ENCODE data around the gene ACTN4.
A peak's percentile ranks its signal among the peaks of the same experiment; 100 is the strongest.

ACTN4 gene

DNA sequence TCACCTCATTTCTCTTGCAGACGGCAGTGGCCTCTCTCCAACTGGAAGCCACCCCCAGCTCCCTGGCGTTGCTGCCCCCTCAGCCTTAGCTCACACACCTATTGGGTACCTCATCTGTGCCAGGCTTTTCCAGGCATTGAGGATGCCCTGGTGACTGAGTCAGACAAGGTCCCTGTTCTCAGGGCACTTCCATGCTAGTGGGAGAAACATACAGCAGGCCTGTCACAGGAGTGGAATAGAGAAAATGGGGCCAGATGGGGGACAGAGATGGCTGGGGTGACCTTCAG, 62.9 kb downstream of the ACTN4 start:
- no peak for DNase-seq

DNA sequence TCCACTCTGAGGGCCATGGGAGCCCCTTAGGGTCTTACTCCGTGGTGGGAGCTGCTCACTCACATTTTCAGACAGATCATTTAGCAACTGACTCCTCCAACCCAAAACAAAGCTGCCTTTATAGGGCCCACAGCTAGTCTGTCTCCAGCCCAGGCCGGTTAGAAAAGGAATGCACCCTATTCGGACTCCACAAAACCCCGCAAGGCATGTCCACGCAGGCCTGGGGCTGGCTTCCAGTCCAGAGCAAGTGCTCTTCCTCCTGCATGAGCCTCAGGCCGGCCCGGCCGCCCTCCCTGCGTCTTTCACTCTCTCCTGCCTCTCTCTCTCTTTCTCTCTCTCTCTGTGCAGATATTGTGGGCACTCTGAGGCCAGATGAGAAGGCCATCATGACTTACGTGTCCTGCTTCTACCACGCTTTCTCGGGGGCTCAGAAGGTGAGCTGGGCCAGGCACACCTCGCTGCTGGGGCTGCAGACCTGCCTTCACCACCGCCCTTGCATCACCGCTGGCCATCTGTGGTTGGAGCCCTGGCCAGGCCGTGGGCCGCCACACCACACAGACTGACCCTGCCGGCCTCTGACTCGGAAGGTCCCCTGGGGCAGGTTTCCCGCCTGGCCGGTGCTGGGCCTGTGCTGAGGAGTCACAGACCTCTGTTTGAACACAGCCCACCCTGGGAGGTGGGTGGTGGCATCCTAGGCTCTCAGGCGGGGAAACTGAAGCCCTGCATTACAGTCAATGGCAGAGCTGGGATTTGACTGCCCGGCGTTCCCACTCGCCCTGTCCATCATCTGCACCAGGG, 63.7 kb downstream of the ACTN4 start:
- no peak for DNase-seq

DNA sequence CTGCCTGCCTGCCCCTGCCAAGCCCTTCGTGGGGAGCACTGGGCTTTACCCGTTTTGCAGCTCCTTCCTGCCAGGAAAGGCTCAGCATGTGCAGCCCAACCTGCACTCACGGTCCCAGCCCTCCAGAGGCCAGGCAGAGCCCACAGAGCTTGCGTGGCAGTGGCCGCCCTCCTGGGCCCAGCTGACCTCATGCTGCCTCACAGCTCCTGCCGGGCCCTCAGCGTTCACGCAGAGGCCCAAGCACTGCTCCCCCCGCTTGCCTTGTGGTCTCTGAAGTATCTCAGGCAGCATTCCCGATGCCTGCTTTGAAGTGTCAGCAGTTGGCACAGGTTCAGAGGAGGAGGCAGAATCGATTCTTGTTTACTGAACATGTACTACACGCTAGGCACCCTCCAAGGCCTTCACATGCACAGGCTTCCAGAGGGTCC, 64.3 kb downstream of the ACTN4 start:
- peak; percentile 89 for DNase-seq

DNA sequence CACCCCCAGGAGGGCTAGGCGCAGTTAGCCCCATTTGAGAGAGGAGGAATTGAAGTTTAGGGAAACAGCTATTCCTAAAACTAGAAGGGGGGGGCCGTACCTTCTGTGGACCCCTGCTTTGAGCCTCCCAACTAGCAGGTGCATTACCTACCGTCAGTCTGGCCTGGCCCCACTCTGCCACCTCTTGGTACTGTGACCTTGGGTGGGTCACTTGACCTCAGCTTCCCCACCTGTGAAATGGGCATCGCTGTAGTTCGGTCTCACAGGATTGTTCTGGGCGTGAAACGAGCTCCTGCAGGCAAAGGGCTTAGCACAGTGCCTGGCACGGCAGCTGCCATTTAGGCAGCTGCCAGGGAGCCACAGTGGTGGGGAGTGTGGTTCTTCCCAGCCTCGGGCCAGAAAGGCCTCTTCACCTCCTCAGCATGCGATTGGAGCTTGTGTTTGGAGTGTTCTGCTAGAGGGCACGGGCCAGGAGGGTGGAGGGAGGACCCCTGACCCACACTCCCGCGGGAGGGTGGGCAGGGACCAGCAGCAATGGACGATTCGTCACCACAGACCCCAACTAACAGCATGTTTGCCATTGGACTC, 64.8 kb downstream of the ACTN4 start:
- DNase-seq, result no peak

DNA sequence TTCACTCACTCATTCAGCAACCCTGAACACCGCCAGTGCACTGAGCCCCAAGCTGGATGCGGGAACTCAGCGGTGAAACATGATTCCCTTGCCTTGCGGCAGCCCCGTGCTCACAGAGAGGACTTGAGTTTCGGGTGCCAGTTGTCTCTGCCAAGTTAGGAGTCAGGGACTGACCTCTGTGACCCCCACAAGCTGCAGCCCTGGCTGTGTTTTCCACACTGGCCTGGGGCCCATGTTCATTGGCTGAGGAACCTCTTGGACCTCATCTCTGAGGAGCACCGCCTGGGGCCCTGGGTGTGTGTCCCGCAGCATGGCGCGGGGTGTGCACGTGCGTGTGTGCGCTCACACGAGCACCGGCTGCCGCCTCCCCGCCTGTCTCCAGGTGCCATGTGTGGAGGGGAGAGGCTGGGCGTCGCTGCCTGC, 65.8 kb downstream of the ACTN4 start:
- no peak for DNase-seq

DNA sequence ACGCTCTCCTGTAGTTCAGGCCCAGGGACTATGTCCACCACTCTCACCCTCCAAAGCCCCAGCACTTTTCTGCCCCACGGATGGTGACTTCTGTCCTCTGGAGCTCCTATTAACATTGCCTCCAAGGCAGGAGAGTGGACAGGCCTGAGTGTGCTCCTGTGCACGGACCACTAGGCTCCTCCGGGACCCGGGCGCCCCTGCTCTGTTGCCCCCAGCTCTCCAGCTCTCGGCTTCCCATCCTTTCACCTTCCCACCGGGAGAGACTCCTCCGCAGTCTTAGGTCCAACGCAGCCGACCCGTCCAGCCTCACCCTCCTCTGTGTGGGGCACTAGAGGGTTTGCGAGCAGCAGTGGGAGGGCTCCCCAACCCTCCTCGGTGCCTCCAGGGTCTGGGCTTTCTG, 66.4 kb downstream of the ACTN4 start:
- no peak for DNase-seq

DNA sequence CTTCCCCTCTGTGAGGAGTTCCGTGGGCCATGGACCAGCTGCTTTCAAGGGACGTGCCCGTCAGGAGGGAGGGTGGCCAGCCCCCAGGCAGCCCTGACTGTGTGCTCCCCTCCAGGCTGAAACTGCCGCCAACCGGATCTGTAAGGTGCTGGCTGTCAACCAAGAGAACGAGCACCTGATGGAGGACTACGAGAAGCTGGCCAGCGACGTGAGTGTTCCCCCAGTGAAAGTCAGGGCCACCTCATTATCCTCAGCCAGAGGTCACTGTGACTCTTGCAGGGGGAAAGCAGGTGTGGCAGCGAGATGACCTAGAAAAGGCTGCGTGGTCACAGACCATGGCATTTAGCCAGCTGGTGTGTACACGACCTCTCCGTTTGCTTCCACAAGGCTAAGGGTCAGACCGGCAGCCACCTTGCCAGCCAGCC, 66.9 kb downstream of the ACTN4 start:
- no peak for DNase-seq

DNA sequence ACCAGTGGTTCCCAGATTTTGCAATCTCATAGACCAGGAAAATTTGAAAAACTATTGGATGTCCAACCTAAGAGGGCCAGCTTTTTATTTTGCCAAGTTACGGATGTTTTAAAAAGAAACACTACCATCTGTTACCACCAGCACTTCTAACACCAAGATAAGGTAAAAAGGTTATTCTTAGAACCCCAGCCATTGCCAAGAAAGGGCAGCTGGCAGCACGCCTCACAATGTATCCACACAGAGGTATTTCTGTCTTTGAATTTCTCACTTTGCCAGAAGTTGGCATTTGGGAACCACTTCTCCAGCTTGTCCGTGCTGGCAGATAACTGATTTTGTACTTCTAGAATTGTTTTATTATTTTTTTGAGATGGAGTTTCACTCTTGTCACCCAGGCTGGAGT, 68.1 kb downstream of the ACTN4 start:
- DNase-seq, result no peak

DNA sequence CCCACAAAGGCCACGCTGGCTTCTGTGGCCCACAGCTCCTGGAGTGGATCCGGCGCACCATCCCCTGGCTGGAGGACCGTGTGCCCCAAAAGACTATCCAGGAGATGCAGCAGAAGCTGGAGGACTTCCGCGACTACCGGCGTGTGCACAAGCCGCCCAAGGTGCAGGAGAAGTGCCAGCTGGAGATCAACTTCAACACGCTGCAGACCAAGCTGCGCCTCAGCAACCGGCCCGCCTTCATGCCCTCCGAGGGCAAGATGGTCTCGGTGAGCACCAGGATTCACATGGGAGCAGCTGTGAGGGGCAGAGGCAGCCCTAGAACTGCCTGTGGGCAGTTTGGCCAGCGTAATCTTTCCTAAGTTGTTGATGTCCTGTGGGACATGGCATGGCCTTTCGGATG, 69.6 kb downstream of the ACTN4 start:
- no peak for DNase-seq

DNA sequence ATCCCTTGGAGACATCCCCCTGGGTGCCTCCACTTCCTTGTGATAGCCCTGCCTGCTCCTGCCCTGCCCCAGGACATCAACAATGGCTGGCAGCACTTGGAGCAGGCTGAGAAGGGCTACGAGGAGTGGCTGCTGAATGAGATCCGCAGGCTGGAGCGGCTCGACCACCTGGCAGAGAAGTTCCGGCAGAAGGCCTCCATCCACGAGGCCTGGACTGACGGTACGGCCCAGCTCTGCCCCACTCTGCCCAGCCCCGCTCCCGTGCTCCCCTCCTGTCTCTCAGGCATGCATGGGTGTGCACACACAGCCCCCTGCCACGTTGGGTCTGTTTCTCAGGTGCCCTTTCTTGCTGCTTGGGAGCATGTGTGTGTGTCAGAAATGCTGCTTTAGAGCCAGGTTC, 70.4 kb downstream of the ACTN4 start:
- no peak for DNase-seq

DNA sequence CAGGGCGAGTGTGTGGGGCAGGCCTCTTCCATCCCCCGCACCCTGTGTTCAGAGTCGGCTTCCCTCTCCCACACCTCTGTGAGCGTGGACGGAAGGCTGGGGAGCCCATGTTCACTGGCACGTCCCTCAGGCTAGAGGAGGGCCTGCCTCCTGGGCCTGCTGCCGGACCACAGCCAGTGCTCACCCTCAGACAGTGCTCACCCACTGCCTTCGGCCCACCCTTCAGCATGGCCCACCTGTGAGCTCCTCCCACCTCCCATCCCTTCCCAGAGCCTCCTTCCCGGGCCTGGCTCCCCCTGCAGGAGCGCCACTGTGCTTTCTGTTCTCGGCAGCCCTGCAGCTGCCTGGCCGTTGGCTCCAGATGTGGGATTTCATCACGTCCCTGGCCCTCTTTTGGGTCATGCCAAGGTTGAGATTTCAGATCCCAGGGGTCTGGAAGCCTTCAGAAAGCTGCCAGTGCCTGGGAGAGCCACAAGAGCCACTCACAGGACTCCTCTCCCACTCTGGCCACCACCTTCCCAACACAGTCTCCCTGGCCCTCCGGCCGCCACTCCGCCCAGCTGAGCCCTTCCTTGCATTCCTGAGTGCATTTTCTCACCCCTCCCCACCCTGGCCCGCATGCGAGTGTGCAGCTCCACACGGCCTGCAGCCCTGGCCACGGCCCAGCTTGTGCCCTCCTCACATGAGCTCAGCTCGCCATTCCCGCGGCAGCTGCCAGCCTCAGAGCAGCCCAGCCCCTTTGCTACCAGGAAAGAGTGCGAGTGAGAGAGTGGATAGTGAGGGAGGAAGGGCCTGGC, 71.5 kb downstream of the ACTN4 start:
- DNase-seq, result peak; percentile 35

DNA sequence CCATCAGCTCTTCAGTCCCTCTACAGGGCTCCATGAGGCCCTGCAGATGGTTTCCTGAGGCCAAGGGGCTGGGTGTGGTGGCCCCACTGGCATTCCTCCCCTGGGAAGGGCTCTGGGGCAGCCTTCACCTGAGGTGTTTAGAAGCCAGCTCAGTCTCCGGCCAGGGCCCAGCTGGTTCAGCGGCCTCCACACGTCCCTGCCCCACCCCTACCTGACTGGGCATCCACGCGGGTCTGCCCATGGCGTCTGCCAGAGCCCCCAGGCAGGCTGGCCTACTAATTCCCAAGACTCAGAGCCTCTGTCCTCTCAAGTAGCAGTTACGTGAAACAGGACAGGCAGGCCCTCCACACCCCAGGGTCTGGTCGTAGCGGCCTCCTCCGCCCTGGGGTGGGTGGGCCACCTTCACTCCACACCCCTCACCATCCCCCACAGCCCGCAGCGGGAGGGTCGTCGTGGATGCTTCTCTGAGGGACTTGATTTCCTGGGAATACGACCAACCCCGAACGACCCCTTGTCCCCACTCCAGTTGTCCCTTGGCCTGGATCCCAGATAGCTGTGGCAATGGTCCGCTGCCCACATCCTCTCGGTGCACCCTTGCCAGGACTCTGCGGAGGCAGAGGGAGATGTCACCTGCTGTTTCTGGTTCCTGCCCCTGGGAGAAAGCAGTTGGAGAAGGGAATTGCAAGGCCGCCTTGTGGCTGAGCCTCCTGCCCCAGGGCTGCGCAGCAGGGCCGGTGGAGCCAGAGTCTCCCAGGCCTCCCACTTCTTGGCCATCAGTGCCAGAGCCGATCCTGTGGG, 72.5 kb downstream of the ACTN4 start:
- DNase-seq, result no peak

DNA sequence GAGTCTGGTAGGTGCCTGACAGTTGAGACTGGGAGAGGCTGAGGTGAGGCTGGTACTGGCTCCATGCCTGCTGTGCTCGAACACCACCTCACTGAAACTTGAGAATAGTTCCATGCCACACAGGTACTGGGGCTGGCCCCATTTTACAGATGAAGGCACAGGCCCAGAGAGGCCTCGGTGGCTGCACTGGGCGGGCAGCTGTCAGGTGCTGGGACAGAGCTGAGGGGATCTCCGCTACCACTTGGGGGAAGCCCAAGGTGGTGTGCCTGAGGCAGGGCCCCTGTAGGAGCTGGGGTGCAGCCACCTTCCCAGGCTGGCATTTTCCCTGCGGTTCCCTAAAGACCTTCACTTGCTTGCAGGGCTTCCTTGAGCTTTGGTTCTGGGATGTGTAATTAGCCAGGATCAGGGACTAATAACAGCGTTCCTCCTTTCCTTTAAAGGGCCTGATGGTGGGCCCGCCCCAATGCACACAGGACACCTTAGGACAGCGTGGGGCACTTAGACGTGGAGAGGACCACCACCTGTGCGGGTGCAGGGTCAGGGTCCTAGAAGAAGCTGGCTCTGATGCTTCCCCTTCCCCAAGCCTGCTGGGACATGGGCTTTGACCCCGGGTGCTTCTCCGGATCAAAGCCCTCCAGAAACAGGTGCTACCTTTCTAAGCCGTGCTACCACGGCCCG, 73.2 kb downstream of the ACTN4 start:
- no peak for DNase-seq

DNA sequence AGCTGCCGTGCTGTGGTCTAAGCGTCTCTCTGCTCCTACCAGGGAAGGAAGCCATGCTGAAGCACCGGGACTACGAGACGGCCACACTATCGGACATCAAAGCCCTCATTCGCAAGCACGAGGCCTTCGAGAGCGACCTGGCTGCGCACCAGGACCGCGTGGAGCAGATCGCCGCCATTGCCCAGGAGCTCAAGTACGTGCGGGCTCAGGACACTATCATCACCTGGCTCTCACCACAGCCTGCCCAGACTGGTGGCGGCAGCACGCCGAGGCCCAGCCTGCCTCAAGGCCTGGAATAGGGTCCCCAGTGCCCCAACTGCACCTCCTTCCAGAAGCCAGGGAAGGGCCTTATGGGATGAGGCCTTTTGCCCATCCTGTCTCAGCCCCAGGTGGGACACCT, 74.0 kb downstream of the ACTN4 start:
- no peak for DNase-seq

DNA sequence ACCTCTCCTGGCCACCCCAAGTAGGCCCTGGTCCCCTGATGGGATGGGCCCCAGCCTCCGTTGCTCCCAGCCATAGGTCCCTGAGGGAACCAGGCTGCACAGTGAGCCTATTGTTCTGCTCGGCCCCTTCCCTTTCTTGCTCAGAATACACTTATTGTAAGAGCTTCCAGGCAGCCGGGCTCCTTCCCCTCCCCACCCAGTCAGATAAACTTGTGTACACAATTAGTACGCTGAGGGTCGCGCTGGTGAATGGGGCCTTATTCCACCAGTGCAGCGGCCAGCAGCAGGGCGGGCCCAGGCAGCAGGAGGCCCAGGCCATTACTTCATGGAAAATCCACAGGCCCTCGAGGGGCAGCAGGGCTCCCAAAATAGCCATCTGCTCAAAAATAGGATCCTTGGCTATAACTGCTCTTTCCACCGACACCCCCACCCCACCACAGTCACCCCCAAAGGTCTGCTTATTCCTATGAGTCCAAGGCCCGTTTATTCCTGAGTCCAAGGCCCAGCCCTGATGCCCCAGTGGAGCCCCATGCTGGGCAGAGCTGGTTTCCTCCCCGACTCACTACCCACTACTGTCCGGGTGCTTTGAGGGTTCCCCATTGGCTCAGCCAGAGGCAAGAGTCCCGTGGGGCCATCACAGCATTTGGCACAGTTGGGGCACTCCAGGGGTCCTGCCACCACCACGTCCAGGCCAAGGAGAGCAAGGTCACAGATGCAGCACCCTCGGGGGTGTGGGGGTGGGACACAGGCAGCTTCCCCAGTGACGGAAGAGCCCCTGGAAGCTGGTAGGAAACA, 74.7 kb downstream of the ACTN4 start:
- DNase-seq, result no peak

DNA sequence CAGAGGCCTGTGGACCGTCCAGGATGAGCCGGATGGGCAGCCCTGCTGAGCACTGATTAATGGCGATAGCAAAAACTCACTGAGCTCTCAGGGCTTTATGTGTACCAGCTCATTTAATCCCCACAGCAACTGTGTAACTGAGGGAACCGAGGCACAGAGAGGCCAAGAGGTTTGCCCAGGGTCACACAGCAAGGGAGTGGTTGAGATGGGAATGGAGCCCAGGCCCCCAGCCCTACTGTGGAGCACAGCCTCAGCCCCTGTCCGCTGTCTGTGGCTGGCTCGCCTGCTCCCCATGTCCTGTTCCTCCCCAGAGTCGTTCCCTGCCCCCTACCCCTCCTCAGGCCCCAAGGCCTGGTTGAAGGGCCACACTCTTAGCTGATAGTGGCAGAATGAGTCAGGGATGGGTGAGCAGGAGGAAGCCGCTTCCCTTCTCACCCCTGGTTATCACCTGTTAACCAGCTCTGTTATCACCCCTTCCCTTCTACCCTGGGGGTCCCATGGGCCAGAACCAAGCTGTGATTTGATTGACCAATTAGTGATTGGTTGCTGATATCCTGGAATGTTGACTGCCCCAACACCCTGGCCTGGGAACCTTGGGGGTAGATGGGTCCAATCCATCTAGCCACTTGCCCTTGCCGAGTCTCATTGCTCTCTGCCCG, 75.6 kb downstream of the ACTN4 start:
- no peak for DNase-seq

DNA sequence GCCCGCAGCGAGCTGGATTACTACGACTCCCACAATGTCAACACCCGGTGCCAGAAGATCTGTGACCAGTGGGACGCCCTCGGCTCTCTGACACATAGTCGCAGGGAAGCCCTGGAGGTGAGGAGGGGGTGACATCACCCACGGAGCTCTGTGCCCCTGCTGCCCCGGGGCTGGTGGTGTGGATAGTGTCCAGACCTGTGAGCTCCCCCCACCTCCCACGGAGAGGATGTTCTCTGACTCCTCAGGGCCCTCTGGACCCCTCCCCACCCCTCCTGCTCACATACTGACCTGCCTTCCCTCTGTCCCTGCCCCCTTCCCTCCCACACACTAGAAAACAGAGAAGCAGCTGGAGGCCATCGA, 76.1 kb downstream of the ACTN4 start:
- DNase-seq, result no peak

DNA sequence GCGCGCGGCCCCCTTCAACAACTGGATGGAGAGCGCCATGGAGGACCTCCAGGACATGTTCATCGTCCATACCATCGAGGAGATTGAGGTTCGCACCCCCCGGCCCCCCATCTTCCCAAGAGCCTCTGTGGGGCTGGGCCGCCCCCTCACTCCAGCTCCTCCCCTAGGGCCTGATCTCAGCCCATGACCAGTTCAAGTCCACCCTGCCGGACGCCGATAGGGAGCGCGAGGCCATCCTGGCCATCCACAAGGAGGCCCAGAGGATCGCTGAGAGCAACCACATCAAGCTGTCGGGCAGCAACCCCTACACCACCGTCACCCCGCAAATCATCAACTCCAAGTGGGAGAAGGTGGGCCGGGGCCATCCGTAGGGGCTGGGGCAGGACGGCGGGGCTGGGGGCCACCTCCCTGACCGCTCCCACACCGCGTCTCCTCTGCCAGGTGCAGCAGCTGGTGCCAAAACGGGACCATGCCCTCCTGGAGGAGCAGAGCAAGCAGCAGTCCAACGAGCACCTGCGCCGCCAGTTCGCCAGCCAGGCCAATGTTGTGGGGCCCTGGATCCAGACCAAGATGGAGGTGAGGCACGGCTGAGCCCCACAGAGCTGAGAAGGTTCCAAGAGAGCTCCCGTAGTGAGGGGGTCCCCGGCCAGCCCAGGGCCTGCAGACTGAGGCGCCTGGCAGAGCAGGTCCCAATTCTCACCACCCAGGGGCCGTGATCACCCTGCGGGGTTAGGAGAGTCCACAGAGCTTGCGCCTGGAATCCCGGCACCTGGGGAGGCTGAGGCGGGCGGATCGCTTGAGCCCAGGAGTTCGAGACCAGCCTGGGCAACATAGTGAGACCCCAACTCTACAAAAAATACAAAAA, 76.8 kb downstream of the ACTN4 start:
- DNase-seq, result no peak

DNA sequence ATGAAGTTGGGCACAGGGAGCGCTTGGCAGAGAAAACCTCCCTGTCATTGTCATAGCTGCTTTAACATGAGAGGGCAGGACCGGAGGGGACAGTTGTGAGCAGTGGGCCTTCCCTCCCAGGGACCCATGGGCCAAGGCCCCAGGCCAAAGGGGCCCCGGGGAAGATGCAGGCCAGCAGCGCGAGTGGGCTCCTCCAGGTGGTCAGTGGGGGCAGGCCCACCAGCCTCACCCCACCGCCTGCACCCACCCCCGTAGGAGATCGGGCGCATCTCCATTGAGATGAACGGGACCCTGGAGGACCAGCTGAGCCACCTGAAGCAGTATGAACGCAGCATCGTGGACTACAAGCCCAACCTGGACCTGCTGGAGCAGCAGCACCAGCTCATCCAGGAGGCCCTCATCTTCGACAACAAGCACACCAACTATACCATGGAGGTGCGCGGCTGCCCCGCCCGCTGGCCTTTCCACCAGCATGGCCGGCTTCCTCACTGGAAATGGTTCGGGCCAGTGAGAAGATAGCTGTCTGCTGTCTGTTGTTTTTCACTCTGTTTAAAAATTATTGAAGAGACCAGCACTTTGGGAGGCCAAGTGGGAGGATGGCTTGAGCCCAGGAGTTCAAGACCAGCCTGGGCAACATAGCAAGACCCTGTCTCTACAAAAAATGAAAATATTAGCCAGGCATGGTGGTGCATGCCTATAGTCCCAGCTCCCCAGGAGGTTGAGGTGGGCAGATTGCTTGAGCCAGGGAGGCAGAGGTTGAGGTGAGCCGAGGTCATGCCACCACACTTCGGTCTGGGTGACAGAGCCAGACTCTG, 78.2 kb downstream of the ACTN4 start:
- no peak for DNase-seq

Data from fibroblast of skin of abdomen (primary cell).